Measurements from ENCODE around the gene AMPD3. TPM values are rescaled to one million over a fixed set of nuclear protein-coding genes. Genes with fewer than 3 reads are reported as not detected.

AMPD3 gene
- polyA plus RNA-seq, 1 donor (not counting 4 experiments of a cell fraction or from before 2014, with no cell fraction given), result 11.1 TPM

GRCh38 chr11:10551290-10551592 lies 96.2 kb downstream of the AMPD3 start:
- FAIRE-seq (no peak), DNase-seq (ENCODE audit: low read depth, low spot score) (no peak)
- no peak overlapping the region for H3K4me2 ChIP-seq (ENCODE audit: control insufficient read depth, extremely low read depth, insufficient read depth, low read depth, low read length)
- H3K27ac ChIP-seq (ENCODE audit: control insufficient read depth, insufficient read depth, low read length), result no peak overlapping the region
- H3K36me3 ChIP-seq (ENCODE audit: control insufficient read depth in 2 of 2, extremely low read depth in 1 of 2, insufficient read depth in 2 of 2, low read length in 2 of 2), result no peaks in the 10 kb centered on the region
- no peaks in the 10 kb centered on the region for H3K27me3 ChIP-seq (ENCODE audit: control insufficient read depth, extremely low read depth, insufficient read depth, low read length)
- no peaks in the 10 kb centered on the region for H3K4me1 ChIP-seq (ENCODE audit: control insufficient read depth, extremely low read depth, insufficient read depth, low read length)
- no peak overlapping the region for H3K9ac ChIP-seq (ENCODE audit: control insufficient read depth, extremely low read depth, insufficient read depth, low read length)
- dilution Hi-C loops (cut with MboI; ENCODE audit: extremely low pct_ligation_motif_present, low sequenced_read_pairs), result no loop called here
- no peaks in the 10 kb centered on the region for H3K79me2 ChIP-seq (ENCODE audit: control insufficient read depth, insufficient read depth, low read length)
- no peaks in the 10 kb centered on the region for H3K9me3 ChIP-seq (ENCODE audit: control insufficient read depth, low read depth, low read length)
- no peaks in the 10 kb centered on the region for H4K20me1 ChIP-seq (ENCODE audit: control insufficient read depth, extremely low read depth, insufficient read depth, low read length)
- H3K4me3 ChIP-seq (ENCODE audit: control insufficient read depth in 2 of 3, extremely low read depth in 1 of 3, insufficient read depth in 2 of 3, low read depth in 1 of 3, low read length in 3 of 3), result no peak overlapping the region
- TF ChIP-seq CTCF (optimal IDR thresholded peaks at IDR 0.05 in 1 of 3, IDR thresholded peaks at IDR 0.05 in 1 of 3, conservative IDR thresholded peaks at IDR 0.05 in 1 of 3; ENCODE audit: extremely low read depth in 1 of 3, insufficient read depth in 2 of 3, low read length in 3 of 3) (no peak), EZH2 (IDR thresholded peaks at IDR 0.05; ENCODE audit: low read length) (no peak)
- H3K9me1 ChIP-seq (ENCODE audit: control insufficient read depth, extremely low read depth, insufficient read depth, low read length), result no peaks in the 10 kb centered on the region
- no peak overlapping the region for H2AFZ ChIP-seq (ENCODE audit: control insufficient read depth, low read length)

GRCh38 chr11:10551845-10552352 lies 96.8 kb downstream of the AMPD3 start:
- Histone ChIP-seq H2AFZ (ENCODE audit: control insufficient read depth, low read length) (no peak overlapping the region), H3K9ac (ENCODE audit: control insufficient read depth, extremely low read depth, insufficient read depth, low read length) (no peak overlapping the region), H3K36me3 (ENCODE audit: control insufficient read depth in 2 of 2, extremely low read depth in 1 of 2, insufficient read depth in 2 of 2, low read length in 2 of 2) (no peaks in the 10 kb centered on the region), H4K20me1 (ENCODE audit: control insufficient read depth, extremely low read depth, insufficient read depth, low read length) (no peaks in the 10 kb centered on the region), H3K27me3 (ENCODE audit: control insufficient read depth, extremely low read depth, insufficient read depth, low read length) (no peaks in the 10 kb centered on the region), H3K4me1 (ENCODE audit: control insufficient read depth, extremely low read depth, insufficient read depth, low read length) (no peaks in the 10 kb centered on the region), H3K9me1 (ENCODE audit: control insufficient read depth, extremely low read depth, insufficient read depth, low read length) (no peaks in the 10 kb centered on the region), H3K4me3 (ENCODE audit: control insufficient read depth in 2 of 3, extremely low read depth in 1 of 3, insufficient read depth in 2 of 3, low read depth in 1 of 3, low read length in 3 of 3) (no peak overlapping the region), H3K9me3 (ENCODE audit: control insufficient read depth, low read depth, low read length) (no peaks in the 10 kb centered on the region), H3K79me2 (ENCODE audit: control insufficient read depth, insufficient read depth, low read length) (no peaks in the 10 kb centered on the region), H3K27ac (ENCODE audit: control insufficient read depth, insufficient read depth, low read length) (no peak overlapping the region), H3K4me2 (ENCODE audit: control insufficient read depth, extremely low read depth, insufficient read depth, low read depth, low read length) (no peak overlapping the region)
- TF ChIP-seq CTCF (optimal IDR thresholded peaks at IDR 0.05 in 1 of 3, IDR thresholded peaks at IDR 0.05 in 1 of 3, conservative IDR thresholded peaks at IDR 0.05 in 1 of 3; ENCODE audit: extremely low read depth in 1 of 3, insufficient read depth in 2 of 3, low read length in 3 of 3) (no peak), EZH2 (IDR thresholded peaks at IDR 0.05; ENCODE audit: low read length) (no peak)
- dilution Hi-C loops (cut with MboI; ENCODE audit: extremely low pct_ligation_motif_present, low sequenced_read_pairs), result no loop called here
- FAIRE-seq (no peak), DNase-seq (ENCODE audit: low read depth, low spot score) (no peak)

All from keratinocyte (primary cell).